ENCODE results near the gene MEPCE. TPM values are rescaled to one million over a fixed set of nuclear protein-coding genes. Genes with fewer than 3 reads are reported as not detected.

The MEPCE gene
- total and polyA plus RNA-seq, 9 of the 15 experiments (the other 6 are each of a cell fraction or from before 2014, with no cell fraction given): 10.9 to 76.3 (median 44.1) TPM

GRCh38 chr7:100428967-100429636 lies 529 bp upstream of the MEPCE start (continued):
- TF ChIP-seq FOS (IDR thresholded peaks at IDR 0.05; ENCODE audit: extremely low read depth, insufficient read length): no peak
- no peak for TF ChIP-seq ARID3A (IDR thresholded peaks at IDR 0.05; ENCODE audit: borderline replicate concordance, low read depth, low read length)
- TF ChIP-seq RB1 (IDR thresholded peaks at IDR 0.05; ENCODE audit: low read depth): peak; percentile 87
- no peak for TF ChIP-seq KDM2B (CRISPR knock-in tag; IDR thresholded peaks at IDR 0.05)
- no peak for TF ChIP-seq ZFPM2 (CRISPR knock-in tag; IDR thresholded peaks at IDR 0.05)
- no peak for TF ChIP-seq SRSF3 (IDR thresholded peaks at IDR 0.05; ENCODE audit: insufficient read depth, low read length)
- no peak for TF ChIP-seq ZFP30 (CRISPR knock-in tag; IDR thresholded peaks at IDR 0.05; ENCODE audit: borderline replicate concordance)
- no peak for TF ChIP-seq NR1H2 (CRISPR knock-in tag; IDR thresholded peaks at IDR 0.05)
- peak; percentile 19 to 67; a peak in 3 of 4 replicates for TF ChIP-seq FOXK2 (conservative IDR thresholded peaks at IDR 0.05 in 1 of 2, IDR thresholded peaks at IDR 0.05 in 1 of 2; ENCODE audit: low read depth in 2 of 2)
- no peak for TF ChIP-seq STAT6 (CRISPR knock-in tag; IDR thresholded peaks at IDR 0.05)
- peak; percentile 98 for TF ChIP-seq MYBL2 (IDR thresholded peaks at IDR 0.05; ENCODE audit: low read depth)
- TF ChIP-seq MYBL2 (CRISPR knock-in tag; IDR thresholded peaks at IDR 0.05; ENCODE audit: borderline replicate concordance): no peak; the same call in 1 of the 2 replicates
- no peak for TF ChIP-seq HNRNPK (IDR thresholded peaks at IDR 0.05; ENCODE audit: low read depth, low read length, poor library complexity, severe bottlenecking)
- 0 out of 2 replicates have a peak, but pooled peaks have one; percentile 5 for TF ChIP-seq SIN3B (IDR thresholded peaks at IDR 0.05; ENCODE audit: low read depth)
- TF ChIP-seq MLX (CRISPR knock-in tag; conservative IDR thresholded peaks at IDR 0.05): no peak
- no peak for TF ChIP-seq BCOR (IDR thresholded peaks at IDR 0.05)
- peak; percentile 4 for TF ChIP-seq ZFP36 (IDR thresholded peaks at IDR 0.05; ENCODE audit: low read depth, low read length, partially characterized antibody)
- 0 out of 2 replicates have a peak, but pooled peaks have one; percentile 83 for TF ChIP-seq ZNF224 (CRISPR knock-in tag; IDR thresholded peaks at IDR 0.05)
- no peak for TF ChIP-seq ZNF584 (CRISPR knock-in tag; IDR thresholded peaks at IDR 0.05; ENCODE audit: low read depth)
- TF ChIP-seq LARP7 (IDR thresholded peaks at IDR 0.05): peak; percentile 75; the same call in 1 of the 2 replicates
- TF ChIP-seq RBM15 (IDR thresholded peaks at IDR 0.05; ENCODE audit: insufficient read depth, low read length): no peak
- TF ChIP-seq ELF2 (CRISPR knock-in tag; IDR thresholded peaks at IDR 0.05): no peak; the same call in 1 of the 2 replicates
- no peak for TF ChIP-seq CAMTA2 (CRISPR knock-in tag; conservative IDR thresholded peaks at IDR 0.05)
- TF ChIP-seq ZNF830 (CRISPR knock-in tag; IDR thresholded peaks at IDR 0.05): no peak
